ENCODE results near the gene KRTAP10-4. TPM values are rescaled to one million over a fixed set of nuclear protein-coding genes. Genes with fewer than 3 reads are reported as not detected.

The KRTAP10-4 gene
- polyA plus RNA-seq, 1 of the 3 experiments (the other 2 are of a cell fraction): not detected

DNA sequence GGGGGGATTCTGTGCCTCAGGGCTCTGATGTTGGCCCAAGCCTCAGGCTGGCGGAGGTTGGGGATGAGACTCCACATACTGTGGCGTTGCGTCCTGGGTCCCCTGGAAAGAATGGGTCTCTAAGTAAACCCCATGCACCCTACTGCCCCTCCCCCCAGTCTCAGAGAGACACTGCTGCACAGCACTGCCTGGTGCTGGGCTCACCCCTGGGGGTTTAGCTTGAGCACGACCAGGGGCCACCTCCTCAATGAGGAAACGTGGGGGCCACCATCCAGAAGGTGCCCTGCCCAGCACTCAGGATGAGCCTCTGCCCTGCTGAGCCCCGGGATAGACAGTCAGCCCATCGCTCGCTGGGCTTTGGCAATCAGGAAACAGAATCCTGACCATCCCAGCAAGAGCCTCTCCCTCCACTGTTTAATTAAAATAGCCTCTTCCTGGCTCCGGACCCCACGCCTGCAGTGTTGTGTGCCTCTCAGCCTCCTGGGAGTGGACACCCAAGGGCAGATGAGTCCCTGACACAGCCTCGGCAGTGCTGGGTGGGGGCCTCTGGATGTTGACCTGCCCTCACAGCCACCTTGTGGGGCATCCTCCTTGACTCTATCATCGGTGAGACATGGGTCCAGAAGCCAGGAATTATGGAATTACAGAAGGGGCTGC lies 3.5 kb upstream of the KRTAP10-4 start (continued):
- TF ChIP-seq, protein P1, sequence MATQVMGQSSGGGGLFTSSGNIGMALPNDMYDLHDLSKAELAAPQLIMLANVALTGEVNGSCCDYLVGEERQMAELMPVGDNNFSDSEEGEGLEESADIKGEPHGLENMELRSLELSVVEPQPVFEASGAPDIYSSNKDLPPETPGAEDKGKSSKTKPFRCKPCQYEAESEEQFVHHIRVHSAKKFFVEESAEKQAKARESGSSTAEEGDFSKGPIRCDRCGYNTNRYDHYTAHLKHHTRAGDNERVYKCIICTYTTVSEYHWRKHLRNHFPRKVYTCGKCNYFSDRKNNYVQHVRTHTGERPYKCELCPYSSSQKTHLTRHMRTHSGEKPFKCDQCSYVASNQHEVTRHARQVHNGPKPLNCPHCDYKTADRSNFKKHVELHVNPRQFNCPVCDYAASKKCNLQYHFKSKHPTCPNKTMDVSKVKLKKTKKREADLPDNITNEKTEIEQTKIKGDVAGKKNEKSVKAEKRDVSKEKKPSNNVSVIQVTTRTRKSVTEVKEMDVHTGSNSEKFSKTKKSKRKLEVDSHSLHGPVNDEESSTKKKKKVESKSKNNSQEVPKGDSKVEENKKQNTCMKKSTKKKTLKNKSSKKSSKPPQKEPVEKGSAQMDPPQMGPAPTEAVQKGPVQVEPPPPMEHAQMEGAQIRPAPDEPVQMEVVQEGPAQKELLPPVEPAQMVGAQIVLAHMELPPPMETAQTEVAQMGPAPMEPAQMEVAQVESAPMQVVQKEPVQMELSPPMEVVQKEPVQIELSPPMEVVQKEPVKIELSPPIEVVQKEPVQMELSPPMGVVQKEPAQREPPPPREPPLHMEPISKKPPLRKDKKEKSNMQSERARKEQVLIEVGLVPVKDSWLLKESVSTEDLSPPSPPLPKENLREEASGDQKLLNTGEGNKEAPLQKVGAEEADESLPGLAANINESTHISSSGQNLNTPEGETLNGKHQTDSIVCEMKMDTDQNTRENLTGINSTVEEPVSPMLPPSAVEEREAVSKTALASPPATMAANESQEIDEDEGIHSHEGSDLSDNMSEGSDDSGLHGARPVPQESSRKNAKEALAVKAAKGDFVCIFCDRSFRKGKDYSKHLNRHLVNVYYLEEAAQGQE (IDR thresholded peaks at IDR 0.05; ENCODE audit: low read depth, low read length): no peak
- TF ChIP-seq SIN3A (IDR thresholded peaks at IDR 0.05; ENCODE audit: borderline replicate concordance, low read depth, low read length) (no peak), TCF12 (IDR thresholded peaks at IDR 0.05) (no peak), IRF3 (IDR thresholded peaks at IDR 0.05; ENCODE audit: low read depth, low read length) (no peak), FOSL2 (IDR thresholded peaks at IDR 0.05; ENCODE audit: borderline replicate concordance, low read depth) (no peak)

DNA sequence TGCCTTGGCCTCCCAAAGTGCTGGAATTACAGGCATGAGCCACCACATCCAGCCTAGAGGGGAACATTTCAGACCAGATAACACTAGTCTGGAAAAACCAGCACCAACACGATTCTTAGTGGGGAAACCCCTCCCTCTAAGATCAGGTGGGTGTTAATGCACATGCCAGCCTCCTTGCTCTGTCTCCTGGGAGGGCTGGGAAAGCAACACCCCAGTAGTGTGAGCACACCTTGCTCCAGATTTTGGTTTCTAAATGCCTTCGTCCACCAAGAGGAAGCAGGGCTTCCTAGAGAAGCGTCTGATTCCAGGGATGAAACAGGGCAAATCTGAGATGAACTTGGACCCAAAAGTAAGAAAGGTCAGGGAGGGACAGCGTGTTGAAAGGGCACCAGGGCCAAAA lies 2.2 kb upstream of the KRTAP10-4 start:
- DNase-seq: no peak
- no peak for TF ChIP-seq IRF3 (IDR thresholded peaks at IDR 0.05; ENCODE audit: low read depth, low read length)
- no peak for TF ChIP-seq SMC3 (IDR thresholded peaks at IDR 0.05; ENCODE audit: low read depth, low read length)
- TF ChIP-seq RCOR1 (IDR thresholded peaks at IDR 0.05; ENCODE audit: low read length): no peak
- no peak for TF ChIP-seq POLR2AphosphoS5 (IDR thresholded peaks at IDR 0.05; ENCODE audit: low read depth, low read length)
- TF ChIP-seq FOSL2 (IDR thresholded peaks at IDR 0.05; ENCODE audit: borderline replicate concordance, low read depth): no peak
- TF ChIP-seq RAD21 (IDR thresholded peaks at IDR 0.05; ENCODE audit: low read length): no peak
- H3K9ac ChIP-seq: no peak overlapping the region
- peaks cover 57% of the 10 kb centered on the region for H3K27me3 ChIP-seq (ENCODE audit: insufficient read depth)
- ChIA-PET CTCF (no interaction called here), POLR2A (no interaction called here)
- H2AFZ ChIP-seq (ENCODE audit: low read depth): no peak overlapping the region
- no peaks in the 10 kb centered on the region for H3K9me3 ChIP-seq
- no peak overlapping the region for H3K4me3 ChIP-seq (ENCODE audit: low read depth in 2 of 2, low read length in 1 of 2)
- no peak overlapping the region for H3K4me2 ChIP-seq
- H3K27ac ChIP-seq (ENCODE audit: low read depth in 2 of 2, low read length in 1 of 2): no peak overlapping the region
- H4K20me1 ChIP-seq (ENCODE audit: insufficient read depth): no peaks in the 10 kb centered on the region
- H3K79me2 ChIP-seq (ENCODE audit: insufficient read depth): no peaks in the 10 kb centered on the region
- H3K4me1 ChIP-seq (ENCODE audit: control insufficient read depth in 1 of 2, insufficient read depth in 2 of 2, low read depth in 1 of 2, low read length in 1 of 2): no peaks in the 10 kb centered on the region
- no peaks in the 10 kb centered on the region for H3K36me3 ChIP-seq (replicated peaks in 1 of 2; ENCODE audit: control insufficient read depth in 1 of 2, insufficient read depth in 2 of 2, low read length in 1 of 2)
- H3F3A ChIP-seq (replicated peaks; ENCODE audit: insufficient read depth): no peaks in the 10 kb centered on the region
- WGBS (ENCODE audit: low lambda C conversion rate): 17% methylated on average over 4 of the region's 4 CpGs
- H3K9me2 ChIP-seq: no peaks in the 10 kb centered on the region
